GM21619 (cell line): ENCODE measurements around the gene BRPF1.

Experiments used
- ATAC-seq: cut with Tn5 transposase; IDR thresholded peaks from one replicate; pipeline ENCODE4 v1.9.1; 2021; ENCODE audit not compliant: unreplicated experiment

BRPF1 gene

GRCh38 chr3:9786209-9786739 is 54.7 kb downstream of the BRPF1 start:
- no peak for ATAC-seq

GRCh38 chr3:9786825-9787669 is 55.5 kb downstream of the BRPF1 start:
- no peak for ATAC-seq

- ATAC-seq, result no peak
Observed at GRCh38 chr3:9787714-9788113, 56.2 kb downstream of the BRPF1 start.

GRCh38 chr3:9791127-9791526 is 59.6 kb downstream of the BRPF1 start:
- no peak for ATAC-seq

GRCh38 chr3:9791790-9792404 is 60.4 kb downstream of the BRPF1 start:
- no peak for ATAC-seq

- ATAC-seq, result peak; percentile 81
Observed at GRCh38 chr3:9792405-9793160, 61.0 kb downstream of the BRPF1 start, which contains the start of the genes ARPC4 and TADA3. TSS of gene ARPC4 (plus strand) at chr3:9793082. CDS start at chr3:9793122, 40 bp downstream. TSS of gene TADA3 (minus strand) at chr3:9792473. CDS start at chr3:9791466, 1,007 bp downstream.

- no peak for ATAC-seq
Observed at GRCh38 chr3:9793161-9793781, 61.7 kb downstream of the BRPF1 start.

- no peak for ATAC-seq
Observed at GRCh38 chr3:9794400-9794799, 62.9 kb downstream of the BRPF1 start.

GRCh38 chr3:9795207-9795606 is 63.7 kb downstream of the BRPF1 start:
- no peak for ATAC-seq

- ATAC-seq, result no peak
Observed at GRCh38 chr3:9797196-9797945, 65.8 kb downstream of the BRPF1 start.
